ENCODE measurements around the gene SIL1.
"Not testable (repeated sequence)": the region's sequence is repeated elsewhere in the genome, so short reads cannot be mapped to it uniquely, and the experiment has no call there.

The SIL1 gene

GRCh38 chr5:139116100-139116655 lies 82.0 kb downstream of the SIL1 start:
- Histone ChIP-seq H3K9me3 (ENCODE audit: control insufficient read depth, insufficient read depth, low read length) (no peaks in the 10 kb centered on the region), H3K36me3 (ENCODE audit: control insufficient read depth, low read length) (0 out of 2 replicates have a peak, but pooled peaks cover 2% of the 10 kb centered on the region), H3F3A (ENCODE audit: control insufficient read depth, insufficient read depth) (no peaks in the 10 kb centered on the region)

GRCh38 chr5:139113892-139114291 lies 84.3 kb downstream of the SIL1 start:
- Histone ChIP-seq H3K4me1 (ENCODE audit: control insufficient read depth, low read length) (no peaks in the 10 kb centered on the region), H3F3A (ENCODE audit: control insufficient read depth, insufficient read depth) (no peaks in the 10 kb centered on the region), H3K4me2 (ENCODE audit: low read length) (no peak overlapping the region), H3K9me2 (replicated peaks; ENCODE audit: control insufficient read depth, low read length) (no peaks in the 10 kb centered on the region), H3K9me3 (ENCODE audit: control insufficient read depth, insufficient read depth, low read length) (no peaks in the 10 kb centered on the region), H3K79me2 (ENCODE audit: control insufficient read depth, low read length) (no peaks in the 10 kb centered on the region), H3K27me3 (ENCODE audit: control insufficient read depth, low read length) (no peaks in the 10 kb centered on the region), H3K4me3 (ENCODE audit: low read length) (no peak overlapping the region), H4K20me1 (ENCODE audit: control insufficient read depth, insufficient read depth, low read depth, low read length) (no peaks in the 10 kb centered on the region), H3K27ac (ENCODE audit: low read depth, low read length) (no peak overlapping the region), H3K36me3 (ENCODE audit: control insufficient read depth, low read length) (0 out of 2 replicates have a peak, but pooled peaks cover 2% of the 10 kb centered on the region)
- no peak for TF ChIP-seq CTCF (IDR thresholded peaks at IDR 0.05; ENCODE audit: low read depth, low read length, poor library complexity, severe bottlenecking)
- no peak for TF ChIP-seq EZH2phosphoT487 (IDR thresholded peaks at IDR 0.05; ENCODE audit: borderline replicate concordance, low read length)

More at GRCh38 chr5:139116100-139116655, 82.0 kb downstream of the SIL1 start:
- Histone ChIP-seq H3K79me2 (ENCODE audit: control insufficient read depth, low read length) (no peaks in the 10 kb centered on the region), H3K27ac (ENCODE audit: low read depth, low read length) (no peak overlapping the region), H3K4me1 (ENCODE audit: control insufficient read depth, low read length) (no peaks in the 10 kb centered on the region), H3K4me2 (ENCODE audit: low read length) (no peak overlapping the region), H3K27me3 (ENCODE audit: control insufficient read depth, low read length) (no peaks in the 10 kb centered on the region), H4K20me1 (ENCODE audit: control insufficient read depth, insufficient read depth, low read depth, low read length) (no peaks in the 10 kb centered on the region), H3K4me3 (ENCODE audit: low read length) (no peak overlapping the region), H3K9me2 (replicated peaks; ENCODE audit: control insufficient read depth, low read length) (no peaks in the 10 kb centered on the region)
- no peak for TF ChIP-seq EZH2phosphoT487 (IDR thresholded peaks at IDR 0.05; ENCODE audit: borderline replicate concordance, low read length)
- TF ChIP-seq CTCF (IDR thresholded peaks at IDR 0.05; ENCODE audit: low read depth, low read length, poor library complexity, severe bottlenecking), result no peak

GRCh38 chr5:139112362-139112761 lies 85.8 kb downstream of the SIL1 start:
- not testable (repeated sequence) for H3K4me2 ChIP-seq (ENCODE audit: low read length); H3K27ac ChIP-seq (ENCODE audit: low read depth, low read length); H3K27me3 ChIP-seq (ENCODE audit: control insufficient read depth, low read length); H3K4me3 ChIP-seq (ENCODE audit: low read length); H3K36me3 ChIP-seq (ENCODE audit: control insufficient read depth, low read length); H3K79me2 ChIP-seq (ENCODE audit: control insufficient read depth, low read length); H4K20me1 ChIP-seq (ENCODE audit: control insufficient read depth, insufficient read depth, low read depth, low read length); H3F3A ChIP-seq (ENCODE audit: control insufficient read depth, insufficient read depth); H3K4me1 ChIP-seq (ENCODE audit: control insufficient read depth, low read length); H3K9me2 ChIP-seq (replicated peaks; ENCODE audit: control insufficient read depth, low read length); H3K9me3 ChIP-seq (ENCODE audit: control insufficient read depth, insufficient read depth, low read length)

GRCh38 chr5:139110526-139111168 lies 87.5 kb downstream of the SIL1 start:
- H3K9me2 ChIP-seq (replicated peaks; ENCODE audit: control insufficient read depth, low read length), result no peaks in the 10 kb centered on the region
- no peaks in the 10 kb centered on the region for H3K27me3 ChIP-seq (ENCODE audit: control insufficient read depth, low read length)
- H3F3A ChIP-seq (ENCODE audit: control insufficient read depth, insufficient read depth), result no peaks in the 10 kb centered on the region
- TF ChIP-seq EZH2phosphoT487 (IDR thresholded peaks at IDR 0.05; ENCODE audit: borderline replicate concordance, low read length) (no peak), CTCF (IDR thresholded peaks at IDR 0.05; ENCODE audit: low read depth, low read length, poor library complexity, severe bottlenecking) (no peak)
- H3K36me3 ChIP-seq (ENCODE audit: control insufficient read depth, low read length), result no peaks in the 10 kb centered on the region
- no peak overlapping the region for H3K4me2 ChIP-seq (ENCODE audit: low read length)
- no peaks in the 10 kb centered on the region for H3K9me3 ChIP-seq (ENCODE audit: control insufficient read depth, insufficient read depth, low read length)
- no peak overlapping the region for H3K4me3 ChIP-seq (ENCODE audit: low read length)
- H3K27ac ChIP-seq (ENCODE audit: low read depth, low read length), result no peak overlapping the region
- H4K20me1 ChIP-seq (ENCODE audit: control insufficient read depth, insufficient read depth, low read depth, low read length), result no peaks in the 10 kb centered on the region
- H3K79me2 ChIP-seq (ENCODE audit: control insufficient read depth, low read length), result no peaks in the 10 kb centered on the region
- H3K4me1 ChIP-seq (ENCODE audit: control insufficient read depth, low read length), result no peaks in the 10 kb centered on the region
